Skeletal muscle tissue (tissue), 4 donors: ENCODE results near the gene MYH11. TPM values are rescaled to one million over a fixed set of nuclear protein-coding genes. Genes with fewer than 3 reads are reported as not detected.
"Not testable (repeated sequence)": the region's sequence is repeated elsewhere in the genome, so short reads cannot be mapped to it uniquely, and the experiment has no call there.

ENCODE experiments used
- H3K27ac ChIP-seq: one replicate; pipeline ENCODE4 v1.7.0; 2013; ENCODE audit warnings: mild to moderate bottlenecking, low read depth, low read length, inconsistent platforms
- H3K27me3 ChIP-seq, 3 donors: one replicate each; pipeline ENCODE4 v1.7.0; 2013; ENCODE audit warnings: low read length in 3 of 3; ENCODE audit not compliant: control insufficient read depth in 3 of 3, insufficient read depth in 3 of 3
- H3K36me3 ChIP-seq, 3 donors: one replicate each; pipeline ENCODE4 v1.7.0; 2013; ENCODE audit warnings: low read length in 3 of 3; ENCODE audit not compliant: control insufficient read depth in 3 of 3, insufficient read depth in 3 of 3
- H3K4me1 ChIP-seq, 3 donors: one replicate each; pipeline ENCODE4 v1.7.0; 2013; ENCODE audit warnings: low read length in 3 of 3, mild to moderate bottlenecking in 3 of 3; ENCODE audit not compliant: control insufficient read depth in 3 of 3, insufficient read depth in 3 of 3
- H3K4me3 ChIP-seq, 3 donors: one replicate each; pipeline ENCODE4 v1.7.0; 2013; ENCODE audit warnings: low read length in 3 of 3
- H3K9ac ChIP-seq, 3 donors: one replicate each; pipeline ENCODE4 v1.7.0; 2013; ENCODE audit warnings: low read length in 3 of 3, mild to moderate bottlenecking in 3 of 3, moderate library complexity in 2 of 3, low read depth in 1 of 3
- H3K9me3 ChIP-seq, 3 donors: one replicate each; pipeline ENCODE4 v1.7.0; 2013; ENCODE audit warnings: low read length in 3 of 3; ENCODE audit not compliant: control insufficient read depth in 3 of 3
- total RNA-seq: library from RNA; depleted of rRNA; stranded (reverse); fragments of >200 nt; gene quantifications from one replicate; pipeline ENCODE4 v1.2.3, GENCODE V29; 2014
- donor health status: Osteomylitis.

The MYH11 gene
- total RNA-seq, 1 donor from 2014 or later, result 23.0 TPM

DNA sequence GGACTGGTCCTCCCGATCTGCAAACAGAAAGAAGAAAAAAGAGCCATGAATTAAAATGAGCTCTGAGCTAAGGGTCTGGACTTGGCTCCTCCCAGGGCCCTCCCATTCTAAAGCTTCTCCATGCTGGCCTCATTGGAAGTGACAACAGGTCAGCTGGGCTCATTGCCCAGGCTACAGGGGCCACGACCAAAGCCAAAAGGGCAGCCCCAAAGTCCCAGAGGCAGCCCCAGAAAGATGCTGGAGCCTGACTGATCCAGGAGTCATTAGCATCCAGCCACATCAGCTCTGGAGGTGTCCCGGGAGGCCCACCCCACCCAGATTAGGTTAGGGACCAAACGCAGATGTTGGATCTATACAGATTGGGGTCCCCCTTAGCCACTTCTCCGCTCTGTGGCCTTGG, 58.2 kb downstream of the MYH11 start:
- no peaks in the 10 kb centered on the region for H3K36me3 ChIP-seq
- no peak overlapping the region for H3K9ac ChIP-seq
- no peak overlapping the region for H3K4me3 ChIP-seq
- peaks cover 0 to 4% (median 0%) of the 10 kb centered on the region in 3 donors for H3K4me1 ChIP-seq
- H3K27ac ChIP-seq, result no peak overlapping the region
- no peaks in the 10 kb centered on the region for H3K27me3 ChIP-seq
- H3K9me3 ChIP-seq, result peaks cover 0 to 5% (median 0%) of the 10 kb centered on the region in 3 donors

DNA sequence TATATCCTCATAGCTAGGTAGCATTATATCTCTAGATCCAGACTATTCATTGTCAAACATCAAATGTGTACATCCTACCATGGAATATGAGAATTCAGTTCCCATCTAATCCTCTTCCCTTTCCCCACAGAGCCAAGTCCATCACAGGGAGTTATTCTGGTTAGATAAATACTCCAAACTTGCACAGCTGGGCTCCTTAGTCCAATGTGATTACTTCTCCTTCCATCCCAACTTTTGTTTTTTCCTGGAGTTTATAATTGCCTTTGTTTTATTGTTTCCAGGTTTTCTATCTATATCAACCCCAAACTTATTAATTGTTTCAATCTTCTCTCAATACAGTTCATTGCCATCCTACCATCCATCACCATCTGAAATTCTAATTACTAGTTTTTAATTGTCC, 59.9 kb downstream of the MYH11 start:
- Histone ChIP-seq H3K27ac (no peak overlapping the region), H3K9me3 (peaks cover 0 to 5% (median 0%) of the 10 kb centered on the region in 3 donors), H3K27me3 (no peaks in the 10 kb centered on the region), H3K9ac (no peak overlapping the region), H3K4me3 (no peak overlapping the region), H3K36me3 (no peaks in the 10 kb centered on the region), H3K4me1 (peaks cover 0 to 7% (median 0%) of the 10 kb centered on the region in 3 donors)

DNA sequence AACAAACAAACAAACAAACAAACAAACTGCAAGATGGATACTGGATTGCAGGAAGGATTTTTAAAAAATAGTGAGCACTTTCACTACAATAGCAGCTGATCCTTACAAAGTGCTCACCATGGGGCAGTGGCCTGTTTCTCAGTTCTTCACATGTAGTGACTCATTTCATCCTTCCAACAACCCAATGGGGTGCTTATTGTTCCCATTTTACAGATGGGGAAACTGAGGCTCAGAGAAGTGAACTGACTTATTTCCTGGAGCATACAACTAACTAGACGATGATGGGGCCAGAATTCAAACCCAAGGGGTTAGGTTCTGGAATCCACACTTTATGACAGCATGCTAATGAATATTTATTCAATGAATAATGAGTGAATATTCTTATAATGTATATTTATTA, 61.2 kb downstream of the MYH11 start:
- H3K9me3 ChIP-seq, result peaks cover 0 to 5% (median 0%) of the 10 kb centered on the region in 3 donors
- H3K27me3 ChIP-seq, result no peaks in the 10 kb centered on the region
- H3K4me3 ChIP-seq, result no peak overlapping the region
- H3K9ac ChIP-seq, result no peak overlapping the region
- no peaks in the 10 kb centered on the region for H3K36me3 ChIP-seq
- no peak overlapping the region for H3K27ac ChIP-seq
- peaks cover 0 to 7% (median 0%) of the 10 kb centered on the region in 3 donors for H3K4me1 ChIP-seq

DNA sequence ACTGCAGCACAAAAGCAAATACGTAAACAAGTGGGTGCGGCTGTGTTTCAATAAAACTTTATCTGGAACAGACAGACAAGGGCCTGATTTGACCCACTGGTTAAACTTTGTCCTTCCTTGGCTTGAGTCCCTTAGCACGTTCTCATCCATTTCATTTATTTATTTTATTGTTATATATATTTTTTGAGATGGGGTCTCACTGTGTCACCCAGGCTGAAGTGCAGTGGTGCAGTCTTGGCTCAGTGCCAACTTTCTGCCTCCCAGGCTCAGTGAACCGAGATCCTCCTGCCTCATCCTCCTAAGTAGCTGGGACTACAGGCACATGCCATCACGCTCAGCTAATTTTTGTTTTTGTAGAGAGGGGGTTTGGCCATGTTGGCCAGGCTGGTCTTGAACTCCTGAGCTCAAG, 64.3 kb downstream of the MYH11 start:
- peaks cover 0 to 7% (median 0%) of the 10 kb centered on the region in 3 donors for H3K4me1 ChIP-seq
- H3K27me3 ChIP-seq, result no peaks in the 10 kb centered on the region
- H3K9me3 ChIP-seq, result peaks cover 0 to 5% (median 0%) of the 10 kb centered on the region in 3 donors
- no peak overlapping the region for H3K9ac ChIP-seq
- no peak overlapping the region for H3K27ac ChIP-seq
- no peaks in the 10 kb centered on the region for H3K36me3 ChIP-seq
- H3K4me3 ChIP-seq, result no peak overlapping the region

DNA sequence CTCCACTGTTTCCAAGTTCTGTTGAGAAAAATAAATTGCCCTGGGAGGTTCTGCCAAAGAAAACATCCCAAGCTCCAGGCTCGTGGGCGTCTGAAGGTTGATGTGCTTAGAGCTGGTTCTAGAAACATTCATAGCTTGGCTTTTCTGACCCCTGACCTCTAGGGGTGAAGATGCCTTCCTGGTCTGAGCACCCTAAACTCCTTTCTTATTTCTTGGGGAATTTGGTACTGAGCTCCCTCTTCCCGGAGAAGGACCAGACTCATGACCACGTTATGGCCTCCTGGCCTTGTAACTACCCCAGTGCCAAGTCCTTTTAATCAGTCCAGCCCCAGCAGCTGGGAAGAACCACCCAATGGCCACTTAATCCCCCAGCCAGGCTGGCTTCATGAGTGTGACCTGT, 66.4 kb downstream of the MYH11 start:
- H3K9me3 ChIP-seq, result no peaks in the 10 kb centered on the region
- H3K27ac ChIP-seq, result no peak overlapping the region
- H3K4me3 ChIP-seq, result no peak overlapping the region
- peaks cover 0 to 7% (median 0%) of the 10 kb centered on the region in 3 donors for H3K4me1 ChIP-seq
- no peak overlapping the region for H3K9ac ChIP-seq
- H3K36me3 ChIP-seq, result no peaks in the 10 kb centered on the region
- H3K27me3 ChIP-seq, result no peaks in the 10 kb centered on the region

DNA sequence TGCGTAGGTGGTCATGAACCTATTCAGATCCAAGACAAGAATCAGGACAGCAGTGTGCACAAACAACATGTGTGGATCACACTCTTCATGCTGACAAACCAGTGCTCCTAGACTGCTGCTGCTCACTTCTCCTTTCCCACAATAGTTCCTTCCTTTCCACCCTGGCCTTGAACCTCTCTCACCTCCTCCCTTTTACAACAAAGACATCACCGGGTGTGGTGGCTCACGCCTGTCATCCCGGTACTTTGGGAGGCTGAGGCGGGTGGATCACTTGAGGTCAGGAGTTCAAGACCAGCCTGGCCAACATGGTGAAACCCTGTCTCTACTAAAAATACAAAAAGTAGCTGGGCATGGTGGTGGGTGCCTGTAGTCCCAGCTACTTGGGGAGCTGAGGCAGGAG, 67.0 kb downstream of the MYH11 start:
- H3K27ac ChIP-seq, result not testable (repeated sequence)

DNA sequence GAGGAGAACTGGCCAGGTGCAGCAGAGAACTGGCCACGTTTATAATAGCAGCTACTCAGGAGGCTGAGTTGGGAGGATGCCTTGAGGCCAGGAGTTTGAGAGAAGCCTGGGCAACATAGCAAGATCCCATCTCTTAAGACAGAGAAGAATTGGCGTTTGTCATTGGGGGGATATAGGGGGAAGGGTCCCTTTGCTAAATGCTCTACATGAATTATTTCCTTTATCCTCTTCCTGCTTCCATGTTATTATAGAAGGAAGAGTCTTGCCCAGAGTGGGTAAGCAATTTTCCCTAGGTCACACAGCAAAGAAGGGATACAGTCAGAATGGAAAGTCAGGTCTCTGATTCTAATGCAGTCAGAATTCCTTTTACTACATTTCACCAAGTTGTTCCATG, 68.0 kb downstream of the MYH11 start:
- Histone ChIP-seq H3K4me1 (peaks cover 0 to 2% (median 0%) of the 10 kb centered on the region in 3 donors), H3K27me3 (no peaks in the 10 kb centered on the region), H3K4me3 (no peak overlapping the region), H3K36me3 (peaks cover 0 to 2% (median 0%) of the 10 kb centered on the region in 3 donors), H3K9me3 (no peaks in the 10 kb centered on the region), H3K27ac (no peak overlapping the region), H3K9ac (no peak overlapping the region)

More for the DNA sequence above, 67.0 kb downstream of the MYH11 start:
- H3K36me3 ChIP-seq, H3K4me1 ChIP-seq, H3K9ac ChIP-seq, H3K4me3 ChIP-seq, H3K9me3 ChIP-seq, H3K27me3 ChIP-seq: not testable (repeated sequence)

DNA sequence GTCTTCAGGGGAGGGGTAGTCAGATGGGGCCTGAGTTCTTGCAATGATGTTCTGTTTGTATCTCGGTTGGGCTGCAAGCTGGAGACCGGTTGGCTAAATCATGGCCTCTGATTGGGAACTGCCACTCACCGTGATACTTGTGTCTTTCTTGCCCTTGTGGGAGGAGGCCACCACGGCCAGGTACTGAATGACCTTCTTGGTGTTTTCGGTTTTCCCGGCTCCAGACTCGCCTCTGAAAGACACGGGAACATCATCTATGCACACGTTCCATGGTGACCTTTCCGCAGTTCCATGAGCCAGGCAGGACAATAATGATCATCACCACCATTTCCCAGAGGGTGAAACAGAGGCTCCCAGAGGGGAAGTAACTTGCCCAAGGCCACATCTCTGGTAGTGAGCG, 70.3 kb downstream of the MYH11 start:
- no peak overlapping the region for H3K4me3 ChIP-seq
- H3K9me3 ChIP-seq, result no peaks in the 10 kb centered on the region
- H3K36me3 ChIP-seq, result peaks cover 0 to 2% (median 0%) of the 10 kb centered on the region in 3 donors
- H3K4me1 ChIP-seq, result no peaks in the 10 kb centered on the region
- no peak overlapping the region for H3K27ac ChIP-seq
- H3K27me3 ChIP-seq, result no peaks in the 10 kb centered on the region
- H3K9ac ChIP-seq, result no peak overlapping the region

DNA sequence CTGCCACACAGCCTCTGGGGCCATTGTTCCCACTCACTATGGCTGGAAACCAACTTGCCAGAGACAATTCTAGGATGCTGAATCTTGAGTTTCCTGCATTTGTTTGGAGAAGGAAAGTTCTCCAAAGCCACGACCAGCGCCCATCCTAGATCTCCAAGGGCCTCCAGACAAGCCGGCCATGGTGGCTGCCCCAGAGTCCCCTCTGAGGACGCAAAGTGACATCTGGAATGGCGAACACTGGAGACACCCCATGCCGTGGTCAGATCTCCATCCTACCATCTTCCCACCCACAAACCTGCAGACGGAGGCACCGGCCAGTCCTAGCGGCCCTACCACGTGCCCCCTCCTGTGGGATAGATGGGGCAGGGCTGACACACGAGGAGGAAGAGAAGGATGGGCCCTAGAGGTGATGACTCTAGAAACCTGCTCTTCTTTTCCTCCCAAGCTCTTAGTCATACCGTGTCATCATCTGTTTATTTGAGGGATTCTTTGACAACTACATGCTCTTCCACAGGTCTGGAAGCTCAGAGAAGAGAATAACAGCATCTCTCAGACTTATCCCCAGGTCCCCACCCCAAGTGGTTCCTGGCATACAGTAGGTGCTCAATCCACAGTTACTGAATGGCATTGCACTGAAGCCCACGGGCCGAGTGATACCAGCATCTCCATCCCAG, 71.3 kb downstream of the MYH11 start:
- Histone ChIP-seq H3K9ac (no peak overlapping the region), H3K27me3 (no peaks in the 10 kb centered on the region), H3K4me1 (no peaks in the 10 kb centered on the region), H3K36me3 (peaks cover 0 to 2% (median 0%) of the 10 kb centered on the region in 3 donors), H3K27ac (no peak overlapping the region), H3K4me3 (no peak overlapping the region), H3K9me3 (no peaks in the 10 kb centered on the region)

DNA sequence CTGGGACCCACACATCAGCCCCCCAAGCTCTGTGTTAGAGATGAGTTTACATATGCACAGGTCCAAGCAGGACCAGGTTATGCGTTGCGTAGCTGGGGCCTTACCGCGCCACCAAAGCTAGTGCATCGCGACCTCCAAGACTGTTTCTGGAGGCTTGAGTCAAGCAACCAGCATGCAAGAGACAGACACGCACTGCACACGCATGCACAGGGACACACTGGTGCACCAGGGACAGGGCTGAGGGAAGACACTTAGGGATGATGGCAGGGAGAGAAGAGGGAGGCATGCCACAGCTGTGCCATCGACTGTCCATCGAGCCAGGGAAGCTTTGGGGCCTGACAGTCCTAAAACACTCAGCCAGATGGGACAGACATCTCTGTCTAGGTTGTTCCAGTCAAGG, 72.8 kb downstream of the MYH11 start:
- H3K4me1 ChIP-seq, result no peaks in the 10 kb centered on the region

More for the DNA sequence above, 72.8 kb downstream of the MYH11 start:
- H3K9me3 ChIP-seq, result no peaks in the 10 kb centered on the region
- no peaks in the 10 kb centered on the region for H3K27me3 ChIP-seq
- H3K36me3 ChIP-seq, result peaks cover 0 to 2% (median 0%) of the 10 kb centered on the region in 3 donors
- no peak overlapping the region for H3K9ac ChIP-seq
- no peak overlapping the region for H3K27ac ChIP-seq
- no peak overlapping the region for H3K4me3 ChIP-seq
